Activated effector memory CD4-positive, alpha-beta T cell treated with Interleukin-2 at 50 U/mL for 16 hours (primary cell): ENCODE results near the gene SARS2.

Experiments
- DNase-seq: peaks from one replicate; pipeline ENCODE4 v3.0.0-alpha.2; 2020

Gene SARS2

GRCh38 chr19:38917516-38917915, 13.0 kb downstream of the SARS2 start:
- DNase-seq: no peak

GRCh38 chr19:38915329-38916321, 14.9 kb downstream of the SARS2 start:
- no peak for DNase-seq

DNA sequence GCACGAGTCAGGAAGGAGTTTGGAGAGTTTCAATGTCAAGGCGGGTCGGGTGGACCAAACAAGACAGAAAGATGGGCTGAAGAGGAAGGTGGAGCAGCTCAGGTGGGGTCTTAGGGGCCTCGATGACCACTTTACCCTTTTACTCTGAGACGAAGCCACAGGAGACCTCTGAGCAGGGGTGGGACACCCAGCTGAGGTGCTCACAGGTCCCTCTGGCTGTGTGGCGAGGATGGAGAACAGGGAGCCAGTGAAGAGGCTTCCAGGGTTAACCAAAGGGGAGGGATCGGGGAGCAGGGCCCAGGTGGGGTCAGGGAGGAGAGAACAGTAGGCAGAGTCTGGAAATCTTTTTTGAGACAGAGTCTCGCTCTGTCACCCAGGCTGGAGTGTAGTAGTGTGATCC, 16.6 kb downstream of the SARS2 start:
- DNase-seq: no peak

GRCh38 chr19:38912600-38913514, 17.7 kb downstream of the SARS2 start:
- DNase-seq: no peak

DNA sequence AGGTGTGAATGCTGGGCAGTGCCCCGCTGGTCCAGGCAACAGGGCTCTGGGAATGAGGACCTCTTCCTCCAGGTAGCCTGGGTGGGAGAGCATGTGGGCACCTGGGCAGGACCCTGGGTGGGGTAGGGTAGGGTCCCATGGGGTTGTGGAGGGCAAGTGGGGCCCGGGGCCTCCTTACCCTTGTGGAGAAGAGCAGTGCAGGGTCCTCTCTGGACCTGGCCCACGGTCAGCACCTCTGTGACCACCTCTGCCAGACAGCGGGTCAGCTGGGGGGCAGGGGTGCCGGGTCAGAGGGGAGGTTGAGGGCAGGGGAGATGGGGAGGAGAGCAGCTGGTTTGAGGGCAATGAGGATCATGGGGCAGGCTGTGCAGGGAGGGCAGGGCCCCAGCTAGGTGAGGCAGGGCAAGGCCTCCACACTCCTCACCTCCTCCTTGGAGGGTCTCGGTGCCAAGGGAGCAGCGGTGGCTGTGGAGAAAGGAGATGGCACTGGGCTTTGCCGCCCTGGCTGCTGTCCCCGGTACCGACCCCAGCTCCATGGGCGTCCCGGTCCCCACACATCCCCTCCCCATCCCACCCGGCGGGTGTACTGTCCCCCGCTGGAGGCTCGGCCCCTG, 19.1 kb downstream of the SARS2 start:
- DNase-seq: no peak

- no peak for DNase-seq
Observed at GRCh38 chr19:38910488-38910887, 20.1 kb downstream of the SARS2 start.

- DNase-seq: no peak
Observed at GRCh38 chr19:38908911-38909310, 21.7 kb downstream of the SARS2 start.

GRCh38 chr19:38907670-38908069, 22.9 kb downstream of the SARS2 start:
- DNase-seq: no peak

- no peak for DNase-seq
Observed at GRCh38 chr19:38907227-38907626, 23.3 kb downstream of the SARS2 start.

GRCh38 chr19:38905620-38906019, 24.9 kb downstream of the SARS2 start:
- no peak for DNase-seq

DNA sequence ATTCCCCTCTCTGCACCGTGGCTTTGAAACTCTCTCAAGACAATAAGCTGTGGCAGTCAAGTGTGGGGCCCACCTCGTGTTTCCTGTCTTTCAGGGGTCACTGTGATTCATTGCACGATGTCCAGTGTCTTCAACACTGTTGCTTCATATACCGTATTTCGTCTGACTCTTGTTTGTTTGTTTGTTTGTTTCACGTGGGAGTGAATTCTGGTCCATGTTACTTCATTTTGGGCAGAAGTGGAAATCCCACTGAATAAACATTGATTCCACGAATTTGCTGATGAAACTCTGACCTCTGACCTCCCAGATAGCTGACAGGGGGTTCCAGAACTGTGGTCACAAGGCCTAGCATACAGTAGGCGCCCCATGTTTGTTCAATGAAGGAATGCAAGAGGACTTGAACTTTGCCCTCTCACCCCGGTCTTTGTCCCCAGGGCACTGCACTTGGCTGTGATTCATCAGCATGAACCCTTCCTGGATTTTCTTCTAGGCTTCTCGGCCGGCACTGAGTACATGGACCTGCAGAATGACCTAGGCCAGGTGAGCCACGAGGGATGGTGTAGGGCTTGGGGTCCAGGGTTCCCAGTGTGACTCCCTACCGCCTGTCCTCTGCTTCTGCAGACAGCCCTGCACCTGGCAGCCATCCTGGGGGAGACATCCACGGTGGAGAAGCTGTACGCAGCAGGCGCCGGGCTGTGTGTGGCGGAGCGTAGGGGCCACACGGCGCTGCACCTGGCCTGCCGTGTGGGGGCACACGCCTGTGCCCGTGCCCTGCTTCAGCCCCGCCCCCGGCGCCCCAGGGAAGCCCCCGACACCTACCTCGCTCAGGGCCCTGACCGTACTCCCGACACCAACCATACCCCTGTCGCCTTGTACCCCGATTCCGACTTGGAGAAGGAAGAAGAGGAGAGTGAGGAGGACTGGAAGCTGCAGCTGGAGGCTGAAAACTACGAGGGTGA, 25.7 kb downstream of the SARS2 start:
- no peak for DNase-seq

DNA sequence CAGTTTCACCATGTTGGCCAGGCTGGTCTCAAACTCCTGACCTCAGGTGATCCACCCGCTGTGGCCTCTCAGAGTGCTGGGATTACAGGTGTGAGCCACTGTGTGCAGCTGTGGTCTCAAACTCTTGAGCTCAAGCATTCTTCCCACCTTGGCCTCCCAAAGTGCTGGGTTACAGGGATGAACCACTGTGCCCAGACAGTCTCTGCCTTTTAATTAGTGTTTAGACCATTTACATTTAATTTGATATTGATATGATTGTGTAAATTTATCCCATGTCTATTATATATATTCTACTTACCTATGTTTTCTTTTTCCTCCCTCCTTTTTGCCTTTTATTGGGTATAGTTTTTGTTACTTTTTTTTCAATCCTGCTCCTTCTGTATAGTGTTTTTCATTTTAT, 28.9 kb downstream of the SARS2 start:
- no peak for DNase-seq

- no peak for DNase-seq
Observed at GRCh38 chr19:38900743-38901190, 29.8 kb downstream of the SARS2 start.

GRCh38 chr19:38900202-38900629, 30.3 kb downstream of the SARS2 start:
- DNase-seq: no peak

GRCh38 chr19:38899447-38900201, 30.9 kb downstream of the SARS2 start, which contains the start of the genes NFKBIB and SIRT2:
NFKBIB (plus strand) TSS chr19:38899969; CDS start chr19:38900033, 64 bp downstream.
SIRT2 (minus strand) TSS chr19:38899618; CDS start chr19:38899521, 97 bp downstream.
- DNase-seq: peak; percentile 99

DNA sequence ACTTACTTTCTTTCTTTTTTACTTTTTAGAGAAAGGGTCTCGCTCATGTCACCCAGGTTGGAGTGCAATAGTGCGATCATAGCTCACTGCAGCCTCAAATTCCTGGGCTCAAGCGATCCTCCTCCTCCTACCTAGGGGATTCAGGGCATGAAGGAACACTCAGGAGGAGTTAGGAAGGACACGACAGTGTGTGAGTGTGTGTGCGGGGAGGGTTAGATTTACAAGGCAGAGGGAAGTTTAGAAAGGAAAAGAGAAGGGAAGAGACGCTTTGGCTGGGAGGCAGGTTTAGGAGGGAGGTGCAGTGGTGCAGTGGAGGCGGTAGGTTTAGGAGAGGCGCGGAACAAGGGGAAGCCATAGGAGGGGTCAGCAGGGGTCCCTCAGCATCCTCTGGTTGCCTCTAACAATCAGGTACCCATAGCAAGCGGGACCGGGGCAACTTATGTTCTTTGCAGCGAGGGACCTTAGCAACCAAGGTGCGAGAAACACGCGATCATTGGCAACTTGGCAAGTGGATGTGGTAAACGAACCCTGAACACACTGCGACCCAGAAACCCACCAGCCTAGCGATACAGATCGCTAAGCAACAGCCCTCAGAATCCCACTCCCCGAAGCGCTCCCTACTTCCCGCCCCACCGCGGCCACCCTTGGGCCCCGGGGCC, 31.6 kb downstream of the SARS2 start:
- no peak for DNase-seq

- DNase-seq: no peak
Observed at GRCh38 chr19:38894968-38895367, 35.6 kb downstream of the SARS2 start.

DNA sequence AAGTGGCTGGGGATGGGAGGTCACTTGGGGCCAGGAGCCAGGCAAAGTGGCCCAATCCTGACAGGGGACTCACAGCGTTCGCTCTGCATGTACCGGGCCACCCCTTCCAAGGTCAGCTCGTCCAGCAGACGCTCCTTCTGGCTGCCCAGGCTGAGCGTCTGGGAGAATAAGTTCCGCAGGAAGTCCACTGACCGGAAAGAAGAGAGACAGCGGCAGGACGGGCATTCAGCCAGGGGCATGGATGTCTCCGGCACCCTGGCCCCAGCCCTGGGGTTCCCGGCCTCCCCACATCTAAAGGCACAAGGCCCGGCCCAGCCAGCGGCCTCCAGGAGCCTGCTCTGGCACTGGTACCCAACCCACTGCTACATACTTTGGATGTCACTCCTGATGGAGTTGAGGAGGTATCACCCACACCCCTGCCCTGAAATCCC, 37.2 kb downstream of the SARS2 start:
- no peak for DNase-seq

- DNase-seq: no peak
Observed at GRCh38 chr19:38892841-38893240, 37.7 kb downstream of the SARS2 start.

GRCh38 chr19:38891771-38892170, 38.8 kb downstream of the SARS2 start:
- DNase-seq: no peak
